LNCaP clone FGC (cell line): ENCODE measurements around the gene GAGE10.

Source experiments
- DNase-seq: peaks from one replicate; pipeline ENCODE4 v3.0.0-alpha.2; 2011; ENCODE audit warnings: low read depth
- H3K4me3 ChIP-seq: 2 replicates; pipeline ENCODE4 v1.5.1; 2011; ENCODE audit warnings: mild to moderate bottlenecking, low read depth, low read length, control low read depth
- TF ChIP-seq, protein P1 (sequence below): IDR thresholded peaks from 2 replicates; pipeline ENCODE4 v1.5.1; 2012; ENCODE audit warnings: mild to moderate bottlenecking; ENCODE audit not compliant: control insufficient read depth, insufficient read depth; ENCODE audit errors: extremely low read depth

The GAGE10 gene

DNA sequence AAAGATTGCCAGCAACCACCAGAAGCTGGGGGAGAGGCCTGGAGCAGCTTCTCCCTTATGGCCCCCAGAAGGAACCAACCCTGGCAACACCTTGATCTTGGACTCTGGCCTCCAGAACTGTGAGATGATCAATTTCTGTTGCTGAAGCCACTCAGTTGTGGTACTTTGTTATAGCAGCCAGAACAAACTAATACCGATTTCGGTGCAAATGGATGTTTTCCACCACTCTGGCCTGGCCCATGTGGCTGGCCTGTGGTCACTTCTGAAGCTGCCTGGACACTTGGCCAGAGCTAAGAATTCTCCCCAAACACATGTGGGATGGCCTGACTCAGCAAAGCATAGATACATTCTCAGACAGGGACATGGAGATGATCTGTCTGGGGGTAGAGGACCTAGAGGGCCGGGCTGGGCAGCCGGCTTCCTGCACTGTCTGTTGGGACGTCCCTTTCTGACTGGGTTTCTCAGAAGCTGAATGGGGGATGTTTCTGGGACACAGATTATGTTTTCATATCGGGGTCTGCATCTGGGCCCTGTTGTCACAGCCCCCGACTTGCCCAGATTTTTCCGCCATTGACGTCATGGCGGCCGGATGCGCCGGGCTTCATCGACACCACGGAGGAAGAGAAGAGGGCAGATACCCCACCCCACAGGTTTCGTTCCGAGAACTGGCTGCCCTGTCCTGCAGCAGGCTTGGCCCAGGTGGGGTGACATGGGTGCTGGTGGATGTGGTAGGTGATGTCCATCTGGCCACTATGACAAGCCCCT is 43.0 kb upstream of the GAGE10 start:
- no peak overlapping the region for H3K4me3 ChIP-seq
- TF ChIP-seq, protein P1, sequence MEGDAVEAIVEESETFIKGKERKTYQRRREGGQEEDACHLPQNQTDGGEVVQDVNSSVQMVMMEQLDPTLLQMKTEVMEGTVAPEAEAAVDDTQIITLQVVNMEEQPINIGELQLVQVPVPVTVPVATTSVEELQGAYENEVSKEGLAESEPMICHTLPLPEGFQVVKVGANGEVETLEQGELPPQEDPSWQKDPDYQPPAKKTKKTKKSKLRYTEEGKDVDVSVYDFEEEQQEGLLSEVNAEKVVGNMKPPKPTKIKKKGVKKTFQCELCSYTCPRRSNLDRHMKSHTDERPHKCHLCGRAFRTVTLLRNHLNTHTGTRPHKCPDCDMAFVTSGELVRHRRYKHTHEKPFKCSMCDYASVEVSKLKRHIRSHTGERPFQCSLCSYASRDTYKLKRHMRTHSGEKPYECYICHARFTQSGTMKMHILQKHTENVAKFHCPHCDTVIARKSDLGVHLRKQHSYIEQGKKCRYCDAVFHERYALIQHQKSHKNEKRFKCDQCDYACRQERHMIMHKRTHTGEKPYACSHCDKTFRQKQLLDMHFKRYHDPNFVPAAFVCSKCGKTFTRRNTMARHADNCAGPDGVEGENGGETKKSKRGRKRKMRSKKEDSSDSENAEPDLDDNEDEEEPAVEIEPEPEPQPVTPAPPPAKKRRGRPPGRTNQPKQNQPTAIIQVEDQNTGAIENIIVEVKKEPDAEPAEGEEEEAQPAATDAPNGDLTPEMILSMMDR: no peak
- no peak for DNase-seq

DNA sequence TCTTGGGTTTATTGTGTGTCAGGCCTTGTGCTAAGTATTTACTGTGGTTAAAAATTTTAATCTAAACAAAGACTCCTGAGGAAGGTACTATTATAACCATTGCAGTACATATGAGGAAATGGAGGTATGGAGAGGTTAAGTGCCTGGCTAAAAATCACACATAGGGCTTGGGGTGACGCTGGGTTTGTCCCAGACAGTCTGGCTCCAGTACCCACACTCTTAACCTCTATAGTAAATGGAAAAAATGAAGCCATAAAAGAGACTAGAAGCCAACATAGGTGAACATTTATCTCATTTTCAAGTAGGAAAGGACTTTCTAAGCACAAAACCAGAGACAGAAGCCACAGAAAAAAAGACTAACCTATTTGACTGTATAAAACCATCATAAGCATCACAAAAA is 40.8 kb upstream of the GAGE10 start:
- no peak for DNase-seq

DNA sequence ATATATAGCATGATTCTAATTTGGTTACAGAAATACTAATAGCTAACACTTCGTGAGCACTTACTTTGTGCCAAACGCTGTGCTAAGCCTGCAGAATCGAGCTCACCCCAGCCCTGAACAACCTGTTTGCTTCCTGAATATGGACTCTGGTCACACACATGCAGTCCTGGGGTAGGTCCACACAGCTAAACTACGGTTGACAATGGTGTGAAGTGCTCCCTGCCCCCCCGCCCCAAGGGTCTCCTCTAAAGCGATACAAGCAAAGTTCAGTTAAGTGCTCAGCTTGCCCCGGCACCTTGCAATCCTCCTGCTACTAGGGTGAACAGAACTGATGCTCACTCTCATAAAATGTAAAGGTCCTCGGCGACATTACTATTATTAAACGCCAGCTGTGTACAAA is 39.8 kb upstream of the GAGE10 start:
- TF ChIP-seq, protein P1: no peak
- DNase-seq: no peak
- no peak overlapping the region for H3K4me3 ChIP-seq

More for the DNA sequence above, 40.8 kb upstream of the GAGE10 start:
- no peak overlapping the region for H3K4me3 ChIP-seq
- TF ChIP-seq, protein P1: no peak

DNA sequence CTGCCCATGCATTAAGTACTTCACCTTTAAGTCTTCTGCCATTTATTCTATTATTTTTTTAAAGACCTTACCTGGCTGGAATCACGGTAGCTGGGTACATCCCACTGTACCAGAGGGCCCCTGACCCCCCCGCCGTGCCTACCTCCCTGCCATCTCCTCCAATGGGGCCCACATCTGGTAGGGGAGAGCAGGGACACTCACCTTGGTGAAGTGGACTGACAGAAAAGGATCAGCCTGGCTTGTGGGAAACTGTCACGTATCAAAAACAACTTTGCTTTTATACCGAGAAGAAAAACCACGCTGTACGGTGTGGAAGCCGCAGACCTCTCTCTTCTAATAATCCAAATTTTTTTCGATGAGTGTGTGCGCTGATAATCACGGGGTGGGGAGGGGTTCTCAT is 39.0 kb upstream of the GAGE10 start, which contains the start of gene FOXP3:
Gene FOXP3 (minus strand): TSS at position 251 of the 400 bp plus-strand sequence. CDS start 6,205 bp downstream, outside the sequence.
- TF ChIP-seq, protein P1: no peak
- no peak for DNase-seq
- H3K4me3 ChIP-seq: no peak within 1 kb of the TSS

DNA sequence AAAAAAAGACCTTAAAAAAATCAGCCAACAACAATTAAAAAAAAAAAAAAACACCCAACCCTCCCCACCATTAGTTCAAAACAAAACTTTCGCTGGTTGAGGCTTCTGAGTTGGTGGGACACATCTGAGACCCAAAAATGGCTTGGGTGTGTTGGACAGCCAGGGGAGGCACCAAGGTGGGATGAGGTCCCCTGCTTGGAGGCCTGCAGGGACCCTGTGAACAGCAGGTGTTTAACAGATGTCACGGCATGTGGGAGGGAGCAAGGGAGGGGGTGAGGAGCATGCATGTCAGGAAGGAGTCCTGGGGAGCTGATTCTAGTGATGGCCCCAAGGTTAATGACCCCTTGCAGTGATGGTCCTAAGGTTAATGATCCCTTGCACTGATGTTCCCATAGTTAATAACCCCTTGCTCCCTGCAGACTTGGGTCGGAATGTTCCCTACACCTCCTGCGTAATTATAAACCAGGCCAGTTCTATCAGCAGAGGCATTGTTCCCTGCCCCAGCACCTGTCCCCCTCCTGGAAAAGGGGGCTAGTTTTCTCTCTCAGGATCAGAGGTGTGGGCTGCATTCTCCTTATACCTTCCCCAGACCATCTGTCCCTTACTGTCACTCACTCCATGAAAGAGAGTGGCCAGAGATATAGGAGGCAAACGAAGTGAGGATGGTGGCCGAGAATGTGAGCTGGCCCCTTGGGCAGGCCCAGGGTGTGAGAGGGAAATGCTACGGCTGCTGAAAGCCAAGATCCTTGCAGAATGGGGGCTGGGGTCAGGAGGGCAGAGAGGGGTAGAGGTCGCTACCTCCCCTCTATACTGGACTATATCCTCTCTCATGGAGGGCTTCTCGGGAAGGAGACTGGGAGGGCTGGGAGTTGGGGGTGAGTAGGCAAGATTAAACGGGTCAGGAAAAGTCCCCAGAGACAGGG is 36.7 kb upstream of the GAGE10 start:
- no peak overlapping the region for H3K4me3 ChIP-seq
- TF ChIP-seq, protein P1: no peak
- DNase-seq: no peak

DNA sequence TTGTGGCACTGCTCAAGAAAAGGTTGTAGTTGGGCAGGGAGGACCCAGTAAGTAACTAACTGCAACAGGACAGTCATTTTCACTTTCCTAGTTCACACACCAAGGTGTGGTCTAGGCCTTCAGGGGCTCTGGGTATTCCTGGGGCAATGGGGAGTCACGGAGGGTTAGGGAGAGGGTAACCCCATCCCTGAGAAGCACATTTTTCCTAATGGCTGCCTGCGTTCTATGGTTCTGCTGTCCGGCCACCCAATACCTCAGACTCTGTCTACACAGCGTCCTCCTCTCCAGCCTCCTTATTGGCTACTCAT is 34.8 kb upstream of the GAGE10 start:
- TF ChIP-seq, protein P1: no peak

More for the DNA sequence above, 34.8 kb upstream of the GAGE10 start:
- peak overlapping the region; percentile 65 for H3K4me3 ChIP-seq
- no peak for DNase-seq
